Measurements from ENCODE around the gene FCRLA.

FCRLA gene

GRCh38 chr1:161718559-161719324 is 11.7 kb downstream of the FCRLA start:
- no peak for TF ChIP-seq CTCF (IDR thresholded peaks at IDR 0.05; ENCODE audit: borderline replicate concordance, control extremely low read depth, extremely low read depth, insufficient read depth, missing control alignments)
- DNase-seq (ENCODE audit: low spot score): no peak
- in situ Hi-C loops (cut with MboI; ENCODE audit: low sequenced_read_pairs, unreplicated experiment): no loop called here

- TF ChIP-seq CTCF (IDR thresholded peaks at IDR 0.05; ENCODE audit: borderline replicate concordance, control extremely low read depth, extremely low read depth, insufficient read depth, missing control alignments): no peak
- in situ Hi-C loops (cut with MboI; ENCODE audit: low sequenced_read_pairs, unreplicated experiment): no loop called here
- no peak for DNase-seq (ENCODE audit: low spot score)
Observed at GRCh38 chr1:161719325-161719611, 12.2 kb downstream of the FCRLA start.

- in situ Hi-C loops (cut with MboI; ENCODE audit: low sequenced_read_pairs, unreplicated experiment): no loop called here
- no peak for TF ChIP-seq CTCF (IDR thresholded peaks at IDR 0.05; ENCODE audit: borderline replicate concordance, control extremely low read depth, extremely low read depth, insufficient read depth, missing control alignments)
- DNase-seq (ENCODE audit: low spot score): no peak
Observed at GRCh38 chr1:161720422-161720821, 13.4 kb downstream of the FCRLA start.

- TF ChIP-seq CTCF (IDR thresholded peaks at IDR 0.05; ENCODE audit: borderline replicate concordance, control extremely low read depth, extremely low read depth, insufficient read depth, missing control alignments): no peak
- in situ Hi-C loops (cut with MboI; ENCODE audit: low sequenced_read_pairs, unreplicated experiment): no loop called here
- no peak for DNase-seq (ENCODE audit: low spot score)
Observed at GRCh38 chr1:161720956-161721737, 14.1 kb downstream of the FCRLA start, which contains the start of gene FCRLB. Gene FCRLB (plus strand): TSS chr1:161721544. CDS start chr1:161722673, 1,129 bp downstream.

GRCh38 chr1:161721738-161722343 is 14.8 kb downstream of the FCRLA start:
- DNase-seq (ENCODE audit: low spot score): no peak
- TF ChIP-seq CTCF (IDR thresholded peaks at IDR 0.05; ENCODE audit: borderline replicate concordance, control extremely low read depth, extremely low read depth, insufficient read depth, missing control alignments): no peak
- in situ Hi-C loops (cut with MboI; ENCODE audit: low sequenced_read_pairs, unreplicated experiment): no loop called here

- in situ Hi-C loops (cut with MboI; ENCODE audit: low sequenced_read_pairs, unreplicated experiment): no loop called here
- TF ChIP-seq CTCF (IDR thresholded peaks at IDR 0.05; ENCODE audit: borderline replicate concordance, control extremely low read depth, extremely low read depth, insufficient read depth, missing control alignments): no peak
Observed at GRCh38 chr1:161722406-161722805, 15.4 kb downstream of the FCRLA start.

More at GRCh38 chr1:161722406-161722805, 15.4 kb downstream of the FCRLA start:
- DNase-seq (ENCODE audit: low spot score): no peak
